Motor neuron (in vitro differentiated cells): Measurements from ENCODE around the gene LDB2. TPM values are rescaled to one million over a fixed set of nuclear protein-coding genes. Genes with fewer than 3 reads are reported as not detected.

Experiments
- ATAC-seq, 8 experiments: fragments of 200-7000 bp; cut with Tn5 transposase; replicated peaks in 6 of 8; 2 replicates each; pipeline ENCODE4 v1.8.0; 2021; ENCODE audit warnings: mild to moderate bottlenecking in 8 of 8, moderate library complexity in 8 of 8
- H3K27ac ChIP-seq, 2 donors: fragments of 250-450 bp; sonication (Bioruptor Pico); 2 replicates each; pipeline ENCODE4 v1.9.0; 2021; ENCODE audit warnings: antibody characterized with exemption in 2 of 2, mild to moderate bottlenecking in 2 of 2, moderate library complexity in 1 of 2
- H3K4me1 ChIP-seq, 2 donors: fragments of 250-450 bp; sonication (Bioruptor Pico); replicated peaks in 1 of 2; 2 replicates each; pipeline ENCODE4 v1.6.1; 2021; ENCODE audit warnings: antibody characterized with exemption in 2 of 2, mild to moderate bottlenecking in 2 of 2, moderate library complexity in 1 of 2
- H3K4me3 ChIP-seq, 5 donors: fragments of 250-450 bp; sonication (Bioruptor Pico); 2 replicates each; pipeline ENCODE4 v1.9.0; 2021; ENCODE audit warnings: antibody characterized with exemption in 5 of 5, mild to moderate bottlenecking in 5 of 5, moderate library complexity in 4 of 5
- WGBS, 10 experiments: fragments of 450-650 bp; shearing (Covaris generic); methylation state at CpG; one replicate each; pipeline ENCODE4 v1.0.0; 2022; 5-methylcytosine and 5-hydroxymethylcytosine counted together
- in situ Hi-C, 9 experiments: fragments of 400-800 bp; cut with MboI; loops; one replicate each; pipeline ENCODE4 v1.15.0; 2021; ENCODE audit warnings: low sequenced_read_pairs in 9 of 9, low pct_unique_long_range_greater_than_20kb in 2 of 9; ENCODE audit not compliant: unreplicated experiment in 9 of 9
- total RNA-seq, 8 experiments: library from RNA; unstranded; fragments of 300-600 nt; gene quantifications; 2 replicates each; pipeline versions ENCODE4 v1.2.3 to v1.2.4, GENCODE V29; 2022

Gene LDB2
- total RNA-seq, 8 experiments from 2014 or later, result 5.8 to 107 (median 20.9) TPM

- in situ Hi-C loops, result no loop called here
Observed at GRCh38 chr4:16881151-16881884, 17.1 kb downstream of the LDB2 start.

DNA sequence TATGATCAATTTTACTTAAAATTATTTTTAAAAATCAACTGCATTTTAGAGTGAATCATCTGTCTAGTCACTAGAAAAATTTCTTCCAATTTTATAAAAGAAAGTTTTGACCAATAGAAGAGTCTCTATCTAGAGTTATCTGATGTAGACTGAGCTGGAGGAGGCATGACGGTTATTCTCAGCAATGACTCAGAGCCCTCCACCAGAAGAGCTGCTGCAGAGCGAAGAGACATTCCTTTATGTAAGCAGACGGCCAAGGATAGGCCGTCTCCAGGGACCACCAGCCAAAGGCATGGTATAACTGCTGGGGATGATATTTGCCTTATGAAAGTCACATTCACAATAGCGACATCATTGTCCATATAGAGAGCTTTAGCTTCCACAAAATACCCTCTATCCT, 23.0 kb downstream of the LDB2 start:
- no peak overlapping the region for H3K27ac ChIP-seq
- peak in 7 of 8 experiments; percentile 42 to 90 (median 50) for ATAC-seq
- H3K4me1 ChIP-seq, result no peaks in the 10 kb centered on the region
- WGBS, 10 experiments, result 21 to 95% (median 75%) methylated on average over 1 to 5 of the region's 5 CpGs
- H3K4me3 ChIP-seq, result no peak overlapping the region
- in situ Hi-C loops, result no loop called here

More at GRCh38 chr4:16881151-16881884, 17.1 kb downstream of the LDB2 start:
- 81 to 100% (median 96%) methylated on average over 1 to 7 of the region's 7 CpGs; no CpG with 5 or more reads in 1 of the 10 experiments for WGBS, 10 experiments
- no peak for ATAC-seq
- H3K4me1 ChIP-seq, result peaks cover 8% of the 10 kb centered on the region in 2 donors
- H3K27ac ChIP-seq, result no peak overlapping the region
- no peak overlapping the region for H3K4me3 ChIP-seq

DNA sequence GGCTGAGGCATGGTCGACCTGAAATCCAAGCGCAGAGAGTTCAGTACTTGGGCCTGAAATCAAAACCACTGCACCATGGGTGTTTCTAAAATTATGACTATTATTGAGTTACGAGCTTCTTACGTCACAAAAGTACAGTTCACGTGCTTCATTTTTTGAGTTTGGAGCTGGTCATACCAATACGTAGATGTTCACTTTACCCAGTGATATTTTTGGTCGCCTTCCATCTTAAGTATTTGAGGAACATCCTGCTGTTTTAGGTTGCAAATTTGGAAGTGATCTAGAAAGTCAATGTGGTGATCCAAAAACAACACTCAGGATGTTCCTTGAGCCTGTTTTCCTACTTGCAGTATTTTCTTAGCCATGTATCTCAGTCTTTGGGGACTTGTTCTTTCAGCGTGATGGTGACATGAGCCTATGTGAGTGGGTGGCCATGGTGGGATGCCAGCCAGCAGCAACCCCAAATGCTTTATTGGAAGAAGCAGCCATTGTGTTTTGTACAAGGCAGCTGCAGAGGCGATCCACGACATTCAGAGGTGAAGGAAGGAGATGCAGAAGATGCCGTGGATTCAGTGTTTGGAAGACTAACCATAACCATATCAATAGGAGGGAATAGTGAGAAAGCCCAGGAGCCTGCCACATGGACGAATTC, 28.7 kb downstream of the LDB2 start:
- Histone ChIP-seq H3K4me1 (no peaks in the 10 kb centered on the region), H3K4me3 (no peak overlapping the region), H3K27ac (no peak overlapping the region)
- 75 to 100% (median 99%) methylated on average over 1 to 12 of the region's 12 CpGs for WGBS, 10 experiments
- ATAC-seq, result no peak
- in situ Hi-C loops, result no loop called here

GRCh38 chr4:16868674-16869073, 29.8 kb downstream of the LDB2 start:
- 78 to 100% (median 94%) methylated on average over 1 to 5 of the region's 5 CpGs; no CpG with 5 or more reads in 2 of the 10 experiments for WGBS, 10 experiments
- ATAC-seq, result no peak
- no peak overlapping the region for H3K27ac ChIP-seq
- H3K4me1 ChIP-seq, result peaks cover 0 to under 1% of the 10 kb centered on the region in 2 donors
- in situ Hi-C loops, result no loop called here
- H3K4me3 ChIP-seq, result no peak overlapping the region

GRCh38 chr4:16867827-16868226, 30.6 kb downstream of the LDB2 start:
- 40 to 100% (median 58%) methylated on average over 1 to 2 of the region's 2 CpGs; no CpG with 5 or more reads in 1 of the 10 experiments for WGBS, 10 experiments
- in situ Hi-C loops, result no loop called here

DNA sequence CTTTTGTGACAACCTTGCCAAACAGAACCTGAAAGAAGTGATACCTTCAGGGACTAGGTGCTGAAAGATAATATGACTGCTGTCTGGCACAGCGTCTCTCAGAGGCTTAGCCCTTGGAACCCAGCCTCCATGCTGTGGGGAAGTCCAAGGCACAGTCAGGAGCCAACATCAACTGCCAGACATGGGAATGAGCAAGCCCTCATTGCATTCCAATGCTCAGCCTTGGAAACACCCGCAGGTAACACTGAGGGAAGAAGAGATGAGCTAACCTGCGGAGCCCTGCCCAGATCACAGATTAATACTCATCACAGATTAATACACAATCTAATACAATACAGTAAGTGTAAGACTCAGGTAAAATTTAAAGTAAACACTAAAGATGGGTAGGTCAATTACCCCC, 31.5 kb downstream of the LDB2 start:
- in situ Hi-C loops, result no loop called here
- Histone ChIP-seq H3K4me3 (no peak overlapping the region), H3K4me1 (peaks cover 6 to 10% of the 10 kb centered on the region in 2 donors), H3K27ac (no peak overlapping the region)
- 96 to 100% (median 100%) methylated on average over 1 to 3 of the region's 3 CpGs; no CpG with 5 or more reads in 6 of the 10 experiments for WGBS, 10 experiments
- ATAC-seq, result no peak

More at GRCh38 chr4:16867827-16868226, 30.6 kb downstream of the LDB2 start:
- Histone ChIP-seq H3K4me3 (no peak overlapping the region), H3K27ac (no peak overlapping the region), H3K4me1 (peaks cover 3 to 7% of the 10 kb centered on the region in 2 donors)
- ATAC-seq, result no peak

DNA sequence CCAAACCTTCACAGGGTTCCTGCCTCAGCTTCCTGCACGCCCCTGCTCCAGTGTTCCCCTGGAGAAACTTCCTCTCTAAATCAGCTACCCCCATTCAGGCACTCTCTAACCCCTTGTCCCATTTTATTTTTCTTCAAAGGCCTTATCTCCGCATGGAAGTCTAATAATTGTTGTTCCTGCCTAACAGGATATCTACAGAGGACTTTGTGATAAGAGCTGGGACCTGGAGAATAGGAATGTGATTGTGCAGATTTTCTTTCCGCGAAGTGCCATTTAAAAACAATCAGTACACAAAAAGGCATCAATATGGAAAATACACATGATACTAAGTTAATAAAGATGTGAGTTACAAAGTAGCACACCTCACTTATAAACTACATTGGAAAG, 32.6 kb downstream of the LDB2 start:
- Histone ChIP-seq H3K27ac (no peak overlapping the region), H3K4me3 (no peak overlapping the region), H3K4me1 (peaks cover 9 to 10% of the 10 kb centered on the region in 2 donors)
- in situ Hi-C loops, result no loop called here
- WGBS, 10 experiments, result 70 to 100% (median 94%) methylated on average over 1 to 4 of the region's 4 CpGs
- no peak for ATAC-seq

DNA sequence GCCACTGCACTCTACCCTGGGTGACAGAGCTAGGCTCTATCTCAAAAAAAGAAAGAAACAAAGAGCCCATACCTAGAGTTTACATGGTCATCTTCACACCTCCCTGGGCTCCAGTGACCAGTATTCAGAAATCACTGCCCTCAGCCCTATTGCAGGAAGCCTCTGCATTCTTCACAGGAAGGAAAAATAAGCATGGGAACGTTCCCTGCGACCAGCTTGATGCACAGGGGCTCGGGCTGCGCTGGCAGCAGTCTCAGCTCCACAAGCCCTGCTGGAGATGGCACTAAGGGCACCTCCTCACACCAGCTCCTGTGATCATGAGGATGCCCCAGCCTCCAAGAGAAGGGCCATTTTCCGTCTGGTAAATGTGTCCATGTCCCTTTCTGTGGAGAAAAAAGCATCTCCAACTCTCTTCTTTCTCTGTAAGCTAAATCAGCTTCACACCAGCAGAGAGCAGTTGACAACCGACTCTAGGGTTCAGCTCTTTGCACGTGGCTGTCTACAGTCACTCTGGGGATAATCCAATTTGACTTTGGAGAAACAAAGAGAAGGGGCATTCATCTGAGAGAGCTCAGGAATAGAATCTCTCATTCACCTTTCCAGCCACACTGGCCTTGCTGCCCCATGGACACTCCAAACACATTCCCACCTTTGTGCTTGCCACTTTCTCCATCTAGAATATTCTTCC, 33.1 kb downstream of the LDB2 start:
- Histone ChIP-seq H3K4me3 (no peak overlapping the region), H3K27ac (no peak overlapping the region), H3K4me1 (peaks cover 14% of the 10 kb centered on the region in 2 donors)
- no peak for ATAC-seq
- in situ Hi-C loops, result no loop called here
- WGBS, 10 experiments, result 20 to 100% (median 87%) methylated on average over 1 to 7 of the region's 7 CpGs; no CpG with 5 or more reads in 2 of the 10 experiments

GRCh38 chr4:16864199-16864598, 34.2 kb downstream of the LDB2 start:
- Histone ChIP-seq H3K27ac (no peak overlapping the region), H3K4me3 (no peak overlapping the region), H3K4me1 (peaks cover 19 to 20% of the 10 kb centered on the region in 2 donors)
- in situ Hi-C loops, result no loop called here
- WGBS, 10 experiments, result 53 to 100% (median 88%) methylated on average over 1 to 2 of the region's 2 CpGs; no CpG with 5 or more reads in 2 of the 10 experiments
- no peak for ATAC-seq

- WGBS, 10 experiments, result 67 to 100% (median 86%) methylated on average over 2 to 11 of the region's 11 CpGs
- no peak overlapping the region for H3K27ac ChIP-seq
- H3K4me3 ChIP-seq, result no peak overlapping the region
- in situ Hi-C loops, result no loop called here
- peak in 5 of 8 experiments; percentile 15 to 73 (median 67) for ATAC-seq
- H3K4me1 ChIP-seq, result peaks cover 19 to 20% of the 10 kb centered on the region in 2 donors
Observed at GRCh38 chr4:16862697-16863096, 35.7 kb downstream of the LDB2 start.

DNA sequence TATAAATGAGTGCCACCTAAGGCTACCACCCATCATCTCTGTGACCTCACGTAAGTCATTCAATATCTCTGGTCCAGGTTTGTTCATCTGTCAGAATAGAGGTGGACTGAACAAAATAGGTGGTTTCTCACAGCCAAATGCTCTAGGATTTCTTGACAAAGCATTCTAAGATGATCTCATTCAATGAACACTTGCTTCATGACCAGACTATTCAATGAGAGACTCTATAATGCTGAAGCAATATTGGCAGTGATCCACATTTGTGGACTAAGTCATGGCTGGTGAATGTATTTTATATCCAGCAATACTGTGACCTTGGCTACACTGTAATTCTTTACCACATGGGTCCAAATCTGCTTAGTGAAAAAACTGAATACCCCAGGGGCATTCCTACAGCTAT, 37.9 kb downstream of the LDB2 start:
- H3K4me3 ChIP-seq, result no peak overlapping the region
- in situ Hi-C loops, result no loop called here
- WGBS, 10 experiments, result 50 to 100% (median 67%) methylated on average over 1 of the region's 1 CpG; no CpG with 5 or more reads in 5 of the 10 experiments
- peak; percentile 29 to 94 (median 65) for ATAC-seq
- peaks cover 19 to 20% of the 10 kb centered on the region in 2 donors for H3K4me1 ChIP-seq
- H3K27ac ChIP-seq, result peak overlapping the region in 1 of 2 donors; percentile 41

- Histone ChIP-seq H3K27ac (no peak overlapping the region), H3K4me1 (peaks cover 19 to 20% of the 10 kb centered on the region in 2 donors), H3K4me3 (no peak overlapping the region)
- in situ Hi-C loops, result no loop called here
- ATAC-seq, result no peak
- WGBS, 10 experiments, result 71 to 100% (median 90%) methylated on average over 1 to 4 of the region's 4 CpGs; no CpG with 5 or more reads in 1 of the 10 experiments
Observed at GRCh38 chr4:16859031-16859430, 39.4 kb downstream of the LDB2 start.

DNA sequence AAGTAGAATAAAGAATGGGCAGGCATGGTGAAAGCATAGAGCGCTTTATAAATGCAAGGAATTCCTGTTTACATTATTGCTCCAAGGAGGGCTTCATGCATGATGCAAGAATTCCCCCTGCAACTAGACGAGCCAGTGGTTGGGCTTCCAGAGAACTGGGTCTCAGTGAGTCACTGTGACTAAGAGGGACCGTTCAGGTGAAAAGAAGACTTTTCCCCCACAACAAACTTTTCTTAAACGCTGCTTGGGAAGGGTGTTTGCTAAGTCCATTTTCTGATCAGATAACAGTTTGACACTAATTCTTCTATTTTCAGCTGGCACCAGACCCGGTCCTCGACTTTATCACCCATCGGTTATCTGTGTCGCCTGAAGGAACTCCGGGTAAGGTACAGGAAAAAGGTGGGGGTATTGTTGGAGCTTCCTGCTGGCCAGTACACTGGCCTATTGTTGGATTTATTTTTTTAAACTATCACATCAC, 40.1 kb downstream of the LDB2 start:
- in situ Hi-C loops, result no loop called here
- 0 to 98% (median 80%) methylated on average over 1 to 9 of the region's 9 CpGs for WGBS, 10 experiments
- Histone ChIP-seq H3K27ac (no peak overlapping the region), H3K4me3 (no peak overlapping the region), H3K4me1 (peaks cover 15 to 20% of the 10 kb centered on the region in 2 donors)
- peak in 1 of 8 experiments; percentile 39 for ATAC-seq
